Measurements from ENCODE around the gene RPL39L. TPM values are rescaled to one million over a fixed set of nuclear protein-coding genes. Genes with fewer than 3 reads are reported as not detected.

The RPL39L gene
- total and polyA plus RNA-seq, 7 donors, result 0.32 to 1.8 (median 0.73) TPM; not detected in 1

- Histone ChIP-seq H3K27me3 (ENCODE audit: insufficient read depth in 3 of 3, low read length in 2 of 3) (no peaks in the 10 kb centered on the region), H3K27ac (no peak overlapping the region), H3K36me3 (ENCODE audit: insufficient read depth in 1 of 2, low read depth in 1 of 2) (peaks cover 0 to 54% of the 10 kb centered on the region in 2 donors), H3K4me3 (no peak overlapping the region), H3K9me3 (no peaks in the 10 kb centered on the region), H3K4me1 (no peaks in the 10 kb centered on the region)
- WGBS, 3 donors, result 69 to 78% (median 77%) methylated on average over 3 of the region's 3 CpGs
- TF ChIP-seq CTCF (IDR thresholded peaks at IDR 0.05), result no peak
- intact Hi-C loops (cut with DNase I), result no loop called here
- ATAC-seq (no peak), DNase-seq (no peak)
These were observed 67.2 kb downstream of the RPL39L start for GRCh38 chr3:187072102-187072501.

Other genes starting within 250 kb of the RPL39L start
- 10 to 100 TPM; 11.5 to 25.0 (median 20.5) TPM for gene ST6GAL1, start 209.0 kb downstream of the RPL39L start, total RNA-seq
- gene ST6GAL1, start 209.0 kb downstream of the RPL39L start, polyA plus RNA-seq, result 10 to 100 TPM in 1 of 3 donors, 1 to 10 TPM in 2; 4.2 to 15.3 (median 9.2) TPM
- not detected for gene RTP1, start 58.0 kb upstream of the RPL39L start, total RNA-seq
- not detected for gene RTP1, start 58.0 kb upstream of the RPL39L start, polyA plus RNA-seq
- gene MASP1, start 152.2 kb upstream of the RPL39L start, total RNA-seq, result 1 to 10 TPM in 3 of 4 donors, under 1 TPM in 1; 0.66 to 8.1 (median 3.1) TPM
- gene MASP1, start 152.2 kb upstream of the RPL39L start, polyA plus RNA-seq, result 1 to 10 TPM; 2.0 to 6.2 (median 4.2) TPM
- gene RTP4, start 228.9 kb upstream of the RPL39L start, total RNA-seq, result under 1 TPM; 0.23 to 0.88 (median 0.44) TPM
- gene RTP4, start 228.9 kb upstream of the RPL39L start, polyA plus RNA-seq, result under 1 TPM; 0.35 to 0.82 (median 0.51) TPM